ENCODE data around the gene PDZD7.
A peak's percentile ranks its signal among the peaks of the same experiment; 100 is the strongest.

PDZD7 gene

DNA sequence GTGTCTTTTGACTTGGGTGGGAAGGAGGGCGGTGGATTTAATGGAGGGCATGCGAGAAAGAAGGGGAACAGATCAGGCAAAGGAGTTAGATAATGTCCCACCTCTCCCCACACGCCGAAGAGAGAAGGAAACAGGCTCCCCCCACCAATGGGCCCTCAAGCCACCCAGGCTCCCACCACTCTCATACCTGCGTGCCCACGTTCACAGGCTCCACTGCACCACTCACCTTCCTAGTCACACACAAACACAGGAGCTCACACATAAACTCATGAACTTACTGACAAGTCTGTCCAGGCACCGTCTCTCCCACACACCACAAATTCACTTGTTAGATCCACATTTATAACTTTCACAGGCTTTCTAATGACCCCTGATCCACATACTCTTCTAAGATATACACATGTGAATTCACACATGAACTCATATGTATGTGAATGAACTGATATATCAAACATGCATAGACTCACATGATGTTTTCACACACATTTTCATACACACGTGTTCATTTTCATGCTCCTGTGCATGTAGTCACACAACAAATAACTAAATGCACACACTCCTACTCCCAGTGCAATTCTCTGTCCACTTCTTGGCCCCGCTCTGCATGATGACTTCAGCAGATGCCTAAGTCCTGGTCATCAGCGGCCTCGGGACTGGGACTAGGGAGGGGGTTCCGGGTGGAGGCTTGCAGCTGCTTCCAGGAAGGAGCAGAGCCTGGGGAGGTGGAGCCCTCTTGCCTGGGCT is 29.8 kb downstream of the PDZD7 start:
- DNase-seq = peak in 12 of 14 donors; percentile 7 to 93 (median 68)

DNA sequence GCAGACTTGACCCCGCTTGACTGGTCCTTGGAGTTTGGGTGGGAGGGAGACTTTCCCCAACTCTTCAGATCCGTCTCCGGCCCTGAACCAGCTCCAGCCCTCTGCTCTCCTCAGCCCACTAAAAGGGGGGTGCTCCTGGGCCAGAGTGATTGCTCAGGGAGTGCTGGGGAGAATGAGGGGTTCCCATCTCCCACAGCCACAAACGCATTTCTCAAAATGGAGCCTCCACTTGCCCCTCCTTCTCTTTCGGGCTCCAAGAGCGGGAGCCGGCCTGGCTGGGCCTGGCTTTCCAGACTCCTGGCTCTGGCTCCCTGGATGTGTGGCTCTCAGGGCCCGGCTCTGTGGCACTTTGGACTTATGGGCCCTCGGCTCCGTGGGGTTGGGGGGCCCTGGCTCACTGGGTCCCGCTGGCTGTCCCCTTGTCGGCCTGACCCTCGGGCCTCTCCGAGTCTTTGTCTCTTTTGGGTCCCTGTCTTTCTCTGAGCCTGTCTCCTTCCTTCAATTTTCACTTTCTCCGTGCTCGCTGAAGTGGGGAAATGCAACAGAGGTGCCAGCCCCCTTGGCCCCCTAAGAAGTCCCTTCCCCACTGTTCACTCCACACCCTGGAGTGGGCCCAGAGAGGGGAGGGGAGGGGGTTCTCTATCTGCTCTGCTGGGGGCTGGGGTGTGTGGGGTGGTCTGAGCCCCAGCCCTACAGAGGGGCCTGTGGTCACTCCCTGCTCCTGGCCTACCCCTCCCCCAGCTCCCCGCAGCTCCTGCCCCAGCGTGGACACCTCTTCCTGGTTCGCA is 30.6 kb downstream of the PDZD7 start:
- DNase-seq = peak in 10 of 14 donors; percentile 34 to 79 (median 55)

DNA sequence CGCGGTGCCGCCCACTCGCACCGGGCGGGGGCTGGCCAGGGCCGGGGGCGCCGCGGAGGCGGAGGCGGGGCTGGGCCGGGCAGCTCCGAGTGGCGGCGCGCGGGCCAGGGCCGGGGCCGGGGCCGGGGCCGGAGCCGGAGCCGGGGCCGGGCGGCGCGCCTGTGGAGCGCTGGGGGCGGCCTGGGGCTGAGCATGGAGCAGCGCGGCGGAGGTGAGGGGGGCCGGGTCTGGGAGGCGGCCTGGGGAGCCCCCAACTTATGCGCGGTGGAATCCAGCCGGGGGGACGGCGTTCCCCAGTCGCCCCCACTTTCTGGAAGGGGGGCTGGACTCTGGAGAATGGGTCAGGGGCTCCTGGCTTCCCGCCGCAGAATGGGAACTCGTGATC is 31.2 kb downstream of the PDZD7 start, which contains the start of gene LZTS2:
LZTS2 (plus strand) TSS at position 67 of the 385 bp plus-strand sequence. CDS start 2,731 bp downstream, outside the sequence.
- DNase-seq = peak in 1 of 14 donors; percentile 63

DNA sequence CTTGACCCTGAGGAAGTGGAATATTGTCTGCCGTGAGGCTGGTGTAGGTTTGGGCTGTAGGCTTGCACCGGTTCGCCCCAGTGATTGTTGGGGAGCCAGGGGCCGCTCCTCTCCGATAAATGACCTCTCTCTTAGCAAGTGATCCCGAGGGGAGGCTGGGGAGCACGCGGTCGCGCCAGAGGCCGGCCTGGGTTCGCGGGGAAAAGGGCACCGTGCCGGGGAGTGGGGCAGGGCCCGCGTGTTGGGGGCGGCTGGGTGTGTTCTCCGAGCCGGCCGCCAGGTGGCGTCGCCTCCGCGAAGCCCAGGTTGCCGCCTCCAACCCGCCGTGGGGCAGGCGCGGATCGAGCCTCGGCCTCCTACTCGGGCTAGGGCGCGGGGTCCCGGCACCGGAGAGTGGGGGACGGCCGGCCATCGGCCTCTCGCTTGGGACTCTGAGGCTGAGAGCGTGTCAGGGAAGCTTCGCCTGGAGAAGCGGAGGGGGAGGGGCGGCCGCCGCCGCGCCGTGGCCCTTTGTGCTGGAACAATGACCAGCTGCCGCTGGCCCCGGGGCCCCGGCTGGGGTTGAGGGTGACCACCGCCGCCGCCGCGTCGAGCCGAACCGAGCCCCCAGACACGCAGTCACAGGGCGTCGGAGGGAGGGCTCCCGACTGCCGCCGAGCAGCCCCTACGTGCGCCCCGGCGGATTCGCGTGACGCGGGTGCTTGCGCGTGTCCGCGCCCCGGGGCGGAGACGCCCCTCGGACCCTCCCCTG is 31.8 kb downstream of the PDZD7 start:
- DNase-seq = peak; percentile 19 to 94 (median 81)

DNA sequence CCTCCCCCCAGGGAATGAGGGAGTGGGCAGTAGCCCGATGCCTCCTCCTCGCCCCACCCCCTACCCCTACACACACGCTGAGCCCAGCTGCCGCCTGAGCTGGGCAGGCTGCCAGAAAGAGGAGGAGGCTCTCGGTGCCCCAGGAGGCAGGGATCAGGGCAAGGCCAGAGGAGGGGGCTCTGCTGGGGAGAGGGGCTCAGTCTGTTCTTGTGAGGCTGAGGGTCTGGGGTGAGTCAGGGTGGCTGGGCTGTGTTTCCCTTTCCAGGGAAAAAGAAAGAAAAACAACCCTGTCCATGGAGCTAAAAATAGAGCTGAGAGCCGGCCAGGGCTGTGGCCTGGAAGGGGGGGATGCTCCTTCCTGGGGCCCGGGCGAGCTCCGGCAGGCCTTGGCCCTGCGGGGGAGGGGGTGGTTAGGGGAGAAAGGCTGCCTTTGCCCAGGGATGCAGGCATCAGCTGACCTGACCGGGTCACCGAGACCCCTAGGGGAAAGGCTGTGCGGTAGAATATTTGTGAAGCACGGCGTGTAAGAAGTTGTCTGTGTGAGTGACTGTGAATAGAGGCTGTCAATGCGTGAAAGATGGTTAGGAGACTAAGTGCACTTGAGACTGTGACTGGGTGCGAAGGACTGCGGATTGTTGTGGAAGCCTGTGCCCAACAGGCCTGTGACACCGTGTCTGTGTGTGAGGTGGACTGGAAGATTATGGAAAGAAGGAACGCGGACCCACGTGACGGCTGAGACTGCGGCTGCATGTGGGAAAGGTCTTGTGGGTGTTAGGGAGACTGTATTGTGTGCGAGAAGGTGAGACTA is 32.5 kb downstream of the PDZD7 start:
- DNase-seq = peak; percentile 56 to 96 (median 88)

DNA sequence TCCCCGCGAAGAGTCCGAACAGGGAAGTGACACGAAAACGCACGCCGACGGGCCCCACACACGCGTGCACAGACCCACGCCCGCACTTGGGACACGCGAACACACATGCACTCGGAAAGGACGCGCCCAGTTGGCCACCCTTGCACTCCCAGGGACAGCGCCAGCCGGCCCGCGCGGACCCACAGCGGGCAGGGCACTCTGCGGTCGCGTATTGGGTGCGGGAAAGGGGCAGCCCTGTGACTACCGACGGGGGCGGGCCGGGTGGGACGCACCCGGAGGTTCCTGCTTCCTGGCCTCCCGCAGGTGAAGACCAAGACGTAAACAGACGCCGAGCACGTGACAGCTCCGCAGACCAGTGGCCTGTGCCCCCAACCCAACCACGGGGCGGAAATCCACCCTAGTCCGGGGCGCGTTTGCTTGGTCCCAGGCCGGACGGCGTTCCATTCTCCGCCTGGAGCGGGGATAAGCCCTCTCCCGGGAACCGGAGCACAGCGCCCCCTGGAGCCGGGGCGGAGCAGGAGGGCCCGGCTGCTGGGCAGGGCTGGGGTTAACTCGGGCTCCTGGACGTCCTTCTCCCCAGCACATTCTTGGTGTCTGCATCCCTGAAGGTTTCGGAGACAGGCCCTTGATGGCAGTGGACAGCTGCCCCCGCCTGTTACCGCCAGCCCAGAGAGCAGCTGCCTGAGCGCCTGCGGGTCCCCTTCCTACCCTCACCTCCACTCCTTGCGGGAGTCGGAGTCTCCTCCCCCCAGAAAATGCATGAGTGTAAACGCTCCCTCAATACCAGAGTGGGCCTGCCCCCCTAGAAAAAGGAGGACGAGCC is 33.4 kb downstream of the PDZD7 start:
- DNase-seq = peak in 11 of 14 donors; percentile 65 to 91 (median 81)

DNA sequence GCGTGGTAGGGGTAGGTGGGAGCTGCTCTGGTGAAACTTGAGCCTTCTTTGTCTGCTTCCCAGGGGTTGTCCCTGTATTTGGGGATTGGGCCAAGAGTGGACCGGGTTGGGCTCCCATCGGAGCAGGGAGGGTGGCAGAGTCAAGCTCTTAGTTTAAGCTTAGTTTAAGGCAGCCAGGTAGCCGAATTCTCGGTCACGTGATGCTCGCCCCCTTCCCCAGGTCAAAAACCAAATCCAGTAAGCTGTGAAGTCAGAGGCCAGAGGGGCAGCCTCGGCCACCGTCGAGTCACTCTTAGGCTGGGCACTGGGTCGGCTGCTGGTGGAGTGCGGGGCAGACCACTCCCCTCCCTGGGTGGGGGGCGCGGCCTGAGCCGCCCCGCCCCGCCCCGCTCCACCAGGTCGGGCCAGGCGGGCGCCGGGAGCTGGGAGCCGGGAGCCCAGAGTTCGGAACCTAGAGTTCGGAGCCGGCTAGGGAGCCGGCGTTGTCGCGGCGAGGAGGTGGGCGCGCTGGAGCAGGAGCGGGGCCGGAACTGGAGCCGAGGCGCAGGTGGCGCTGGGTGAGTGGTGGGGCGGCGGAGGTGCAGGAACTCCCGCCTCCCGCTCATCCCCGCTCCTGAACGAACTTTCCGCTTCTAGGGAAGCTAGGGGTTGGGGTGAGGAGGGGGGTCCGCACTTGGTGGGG is 34.1 kb downstream of the PDZD7 start:
- DNase-seq = peak in 7 of 14 donors; percentile 34 to 67 (median 51)

DNA sequence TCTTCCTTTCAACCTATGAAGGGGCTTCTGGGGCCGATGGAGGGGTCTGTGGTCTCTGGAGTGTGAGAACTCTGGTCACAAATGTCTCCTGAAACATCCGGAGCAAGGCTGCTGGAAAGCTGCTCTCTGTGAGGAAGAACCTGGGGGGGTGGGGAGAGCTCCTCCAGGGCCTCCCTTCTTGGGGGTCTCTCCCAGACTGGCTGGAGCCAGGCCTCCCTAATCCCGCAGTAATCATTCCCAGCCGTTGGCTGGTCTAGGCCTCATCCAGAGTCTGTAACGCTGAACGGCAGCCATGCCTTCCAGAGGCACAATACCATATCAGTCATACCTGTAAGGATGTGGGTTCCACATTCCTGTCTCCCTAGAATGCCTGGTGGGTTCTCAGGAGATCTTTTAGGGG is 35.7 kb downstream of the PDZD7 start:
- no peak for DNase-seq

DNA sequence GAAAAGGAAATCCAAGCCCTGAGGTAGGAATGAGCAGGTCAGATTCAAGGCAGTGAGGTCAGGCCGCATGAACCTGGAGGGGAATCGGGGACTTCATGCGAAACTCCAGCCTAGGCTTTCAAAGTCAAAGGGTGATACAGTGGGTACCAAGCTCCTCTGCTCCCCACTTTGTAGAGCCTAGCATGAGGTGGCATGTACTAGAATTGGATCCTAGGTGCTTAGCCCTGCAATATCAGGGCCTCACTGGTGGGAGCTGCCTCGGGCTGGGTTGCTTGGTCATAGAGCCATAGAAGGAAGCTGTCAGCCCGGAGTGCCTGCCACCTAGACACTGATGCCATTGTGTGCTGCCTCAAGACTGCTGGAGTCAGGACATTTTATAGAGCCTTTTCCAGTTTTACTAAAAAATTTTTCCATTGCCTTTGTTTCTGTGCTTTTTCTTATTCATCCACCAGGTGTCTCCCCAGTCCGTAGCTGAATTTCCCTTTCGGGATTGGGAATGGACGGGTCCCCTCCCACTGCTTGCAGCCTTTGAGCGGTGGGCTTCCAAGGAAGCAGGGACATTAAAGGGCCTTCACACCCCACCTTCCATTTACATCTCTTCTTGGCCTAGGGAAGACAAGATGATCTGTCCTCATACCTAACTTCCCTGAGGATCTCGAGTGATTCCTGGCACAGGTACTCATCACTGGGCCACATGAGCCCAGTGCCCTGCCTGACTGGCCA is 36.8 kb downstream of the PDZD7 start:
- DNase-seq = peak in 8 of 14 donors; percentile 16 to 72 (median 41)

DNA sequence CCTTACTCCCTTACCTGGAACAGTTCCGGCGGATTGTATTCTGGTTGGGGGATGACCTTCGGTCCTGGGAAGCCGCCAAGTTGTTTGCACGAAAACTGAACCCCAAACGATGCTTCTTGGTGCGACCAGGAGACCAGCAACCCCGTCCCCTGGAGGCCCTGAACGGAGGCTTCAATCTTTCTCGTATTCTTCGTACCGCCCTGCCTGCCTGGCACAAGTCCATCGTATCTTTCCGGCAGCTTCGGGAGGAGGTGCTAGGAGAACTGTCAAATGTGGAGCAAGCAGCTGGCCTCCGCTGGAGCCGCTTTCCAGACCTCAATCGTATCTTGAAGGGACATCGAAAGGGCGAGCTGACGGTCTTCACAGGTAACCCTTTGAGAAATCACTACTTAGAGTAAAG is 41.8 kb downstream of the PDZD7 start:
- DNase-seq = no peak

DNA sequence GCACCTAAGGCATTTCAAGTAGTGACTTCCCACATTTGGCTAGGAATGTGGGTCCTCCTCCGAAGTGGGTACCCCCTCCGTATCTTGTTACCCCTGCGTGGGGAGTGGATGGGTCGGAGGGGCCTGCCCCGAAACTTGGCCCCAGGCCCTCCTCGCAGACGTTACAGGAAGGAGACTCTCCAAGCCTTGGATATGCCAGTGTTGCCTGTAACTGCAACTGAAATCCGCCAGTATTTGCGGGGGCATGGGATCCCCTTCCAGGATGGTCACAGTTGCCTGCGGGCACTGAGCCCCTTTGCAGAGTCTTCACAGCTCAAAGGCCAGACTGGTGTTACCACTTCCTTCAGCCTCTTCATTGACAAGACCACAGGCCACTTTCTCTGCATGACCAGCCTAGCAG is 42.8 kb downstream of the PDZD7 start:
- DNase-seq = no peak

DNA sequence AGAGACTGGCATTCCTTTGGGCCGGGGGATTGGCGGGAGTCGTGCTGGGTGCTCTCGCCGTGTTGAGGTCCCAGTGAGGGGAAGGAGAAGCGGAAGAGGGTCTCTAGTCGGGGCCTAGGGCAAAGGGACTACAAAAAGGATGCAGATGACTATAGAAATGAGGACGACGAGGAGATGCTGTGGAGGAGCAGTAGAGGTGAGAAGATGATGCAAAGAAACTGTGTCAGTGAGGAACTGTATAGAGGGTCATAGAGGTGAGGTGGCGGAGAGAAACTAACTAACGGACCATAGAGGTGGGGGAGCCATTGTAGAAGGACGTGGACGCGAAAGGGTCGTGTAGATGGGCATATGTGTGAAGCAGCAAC is 43.3 kb downstream of the PDZD7 start:
- no peak for DNase-seq

DNA sequence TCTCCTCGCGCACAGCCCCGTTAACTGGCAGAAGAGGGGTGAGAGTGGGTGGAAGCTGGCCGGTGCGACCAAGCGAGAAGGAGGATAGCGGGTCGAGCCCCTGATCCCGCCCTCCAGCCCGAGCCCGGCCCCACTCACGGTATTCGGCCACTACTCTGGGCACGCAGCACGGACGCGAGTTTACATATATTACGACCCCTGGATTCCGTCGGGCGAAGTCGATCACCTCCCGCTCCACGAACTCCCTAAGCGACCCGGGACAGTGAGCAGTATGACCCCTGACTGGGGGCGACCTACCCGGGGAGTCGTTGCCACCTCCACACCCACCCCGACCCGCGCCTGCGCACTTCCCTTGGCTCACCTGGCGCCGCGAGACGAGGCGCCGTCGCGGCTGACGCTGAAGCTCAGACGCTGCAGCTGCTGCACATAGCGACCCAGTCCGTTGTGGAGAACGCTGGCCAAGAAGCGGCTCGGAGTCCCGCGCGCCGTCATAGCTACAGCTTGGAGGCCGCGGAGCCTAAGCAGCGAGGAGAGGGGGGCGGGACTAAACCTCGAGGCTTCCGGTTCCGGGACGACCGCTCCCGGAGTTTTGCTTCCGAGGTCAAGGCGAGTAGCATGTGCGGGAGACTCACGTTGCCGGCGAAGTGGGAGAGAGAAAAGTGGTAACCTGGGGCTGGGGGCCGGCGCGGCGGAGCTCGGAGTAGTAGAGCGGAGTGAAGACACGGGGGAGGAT is 43.8 kb downstream of the PDZD7 start, which contains the start of the genes MRPL43 and TWNK:
MRPL43 (minus strand) TSS at position 546 of the 733 bp plus-strand sequence; CDS start at position 492, 54 bp downstream.
TWNK (plus strand) TSS at position 592 of the 733 bp plus-strand sequence. CDS start 668 bp downstream, outside the sequence.
- DNase-seq = peak; percentile 5 to 85 (median 80)

DNA sequence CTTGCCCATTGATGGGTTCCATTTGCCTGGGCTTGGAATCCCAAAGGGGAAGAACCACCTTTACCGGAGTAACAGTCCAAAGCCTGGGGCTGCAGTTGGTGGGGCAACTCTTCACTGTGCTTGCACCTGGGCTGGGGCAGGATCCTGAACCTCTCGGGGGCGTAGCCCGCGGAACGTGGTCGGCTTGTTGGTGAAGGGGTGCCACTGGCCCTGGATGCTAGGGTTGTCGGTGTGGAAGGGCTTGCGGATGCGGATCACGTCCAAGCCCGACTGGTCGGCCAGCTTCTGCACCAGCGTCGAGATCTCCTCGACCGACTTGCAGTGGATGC is 44.3 kb downstream of the PDZD7 start:
- DNase-seq = no peak

DNA sequence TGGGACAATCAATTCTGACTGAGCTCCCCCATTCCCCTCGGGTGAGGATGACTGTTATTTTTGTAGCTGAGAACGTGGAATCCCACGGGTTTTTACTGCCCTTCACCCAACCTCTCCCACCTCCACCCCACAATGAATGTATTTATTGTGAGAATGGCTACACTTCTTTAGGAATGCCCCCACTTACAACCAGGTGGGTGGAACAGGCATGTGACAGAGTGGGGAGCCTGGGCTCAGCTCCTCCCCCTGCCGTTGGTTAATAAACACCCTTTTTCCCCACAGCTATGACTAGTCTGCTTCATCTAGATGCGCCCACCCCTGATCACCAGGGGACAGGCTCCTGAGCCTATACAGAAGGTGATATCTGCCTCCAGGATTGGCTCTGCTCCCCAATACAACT is 45.6 kb downstream of the PDZD7 start:
- no peak for DNase-seq

DNA sequence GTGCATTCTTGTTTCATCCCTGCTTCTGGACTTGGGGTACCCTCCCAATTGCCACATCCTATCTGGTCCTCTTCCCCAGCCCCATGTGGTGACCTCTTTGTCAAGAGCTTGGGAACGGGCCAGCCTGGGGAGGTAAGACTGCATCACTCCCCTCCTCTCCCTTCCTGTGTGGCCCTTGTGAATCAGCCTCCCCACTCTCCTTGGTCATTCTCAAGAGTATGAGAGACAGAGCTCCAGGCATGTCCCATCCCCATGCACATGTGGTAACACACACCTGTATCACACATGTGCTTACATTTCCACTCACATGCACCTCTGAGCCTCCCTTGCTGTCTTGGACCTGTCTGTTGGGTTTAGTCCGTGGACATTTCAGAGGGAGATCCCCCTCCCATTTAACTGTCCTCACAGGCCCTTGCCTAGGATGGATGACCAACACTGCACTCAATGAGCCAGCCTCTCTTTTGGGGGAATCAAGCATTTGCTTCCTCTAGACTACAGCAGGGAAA is 46.2 kb downstream of the PDZD7 start:
- no peak for DNase-seq

DNA sequence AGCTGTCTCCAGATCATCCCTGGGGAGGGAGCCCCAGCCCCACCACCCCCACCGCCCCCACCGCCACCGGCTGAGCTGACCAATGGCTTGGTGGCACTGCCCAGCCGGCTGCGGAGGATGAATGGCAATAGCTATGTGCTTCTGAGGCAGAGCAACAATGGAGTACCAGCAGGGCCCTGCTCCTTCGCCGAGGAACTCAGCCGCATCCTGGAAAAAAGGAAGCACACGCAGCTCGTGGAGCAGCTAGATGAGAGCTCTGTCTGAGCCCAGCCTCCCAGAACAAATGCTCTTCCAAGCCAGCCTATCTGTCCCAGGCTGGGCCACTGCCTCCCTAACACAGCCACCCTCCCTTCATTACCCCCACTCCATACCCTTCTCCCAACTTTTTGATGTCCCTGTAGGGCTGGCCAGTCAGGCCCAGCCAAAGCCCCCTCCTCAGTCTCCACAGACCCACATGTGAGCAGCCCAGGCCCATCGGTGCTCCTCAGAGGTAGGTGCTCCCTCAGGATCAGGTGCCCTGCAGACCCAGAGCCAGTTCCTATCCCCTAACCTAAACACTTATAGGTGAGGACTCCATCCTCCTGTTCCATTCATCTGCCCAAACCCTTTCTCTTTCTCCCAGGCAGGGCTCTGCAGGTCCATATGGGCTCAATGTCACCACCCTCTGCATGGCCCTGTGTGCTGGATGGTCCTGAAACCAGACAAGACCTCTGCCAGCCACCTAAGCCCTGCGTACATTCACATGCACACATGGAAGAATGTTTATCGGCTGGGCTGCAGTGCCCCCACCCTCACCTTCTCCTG is 46.9 kb downstream of the PDZD7 start:
- no peak for DNase-seq

Data from C1 segment of cervical spinal cord (tissue), 14 donors.